Epithelial cell of proximal tubule (primary cell): ENCODE measurements around the gene YES1. TPM values are rescaled to one million over a fixed set of nuclear protein-coding genes. Genes with fewer than 3 reads are reported as not detected.

Experiments used
- DNase-seq: peaks from one replicate; pipeline ENCODE4 v3.0.0-alpha.2; 2011; ENCODE audit warnings: low read depth
- H3K4me3 ChIP-seq: 2 replicates; pipeline ENCODE4 v1.5.1; 2011; ENCODE audit warnings: low read depth, mild to moderate bottlenecking, low read length
- total RNA-seq: library from RNA; depleted of rRNA; stranded (reverse); fragments of >200 nt; gene quantifications from 2 replicates; pipeline ENCODE4 v1.2.3, GENCODE V29; 2015
- TF ChIP-seq, protein P1 (sequence below): conservative IDR thresholded peaks from 2 replicates; pipeline ENCODE4 v1.5.1; 2012; ENCODE audit warnings: low read depth, mild to moderate bottlenecking, low read length

YES1 gene
- total RNA-seq, 1 donor from 2014 or later, result 109 TPM

GRCh38 chr18:673317-673716 is 138.7 kb downstream of the YES1 start:
- no peak overlapping the region for H3K4me3 ChIP-seq
- TF ChIP-seq, protein P1, sequence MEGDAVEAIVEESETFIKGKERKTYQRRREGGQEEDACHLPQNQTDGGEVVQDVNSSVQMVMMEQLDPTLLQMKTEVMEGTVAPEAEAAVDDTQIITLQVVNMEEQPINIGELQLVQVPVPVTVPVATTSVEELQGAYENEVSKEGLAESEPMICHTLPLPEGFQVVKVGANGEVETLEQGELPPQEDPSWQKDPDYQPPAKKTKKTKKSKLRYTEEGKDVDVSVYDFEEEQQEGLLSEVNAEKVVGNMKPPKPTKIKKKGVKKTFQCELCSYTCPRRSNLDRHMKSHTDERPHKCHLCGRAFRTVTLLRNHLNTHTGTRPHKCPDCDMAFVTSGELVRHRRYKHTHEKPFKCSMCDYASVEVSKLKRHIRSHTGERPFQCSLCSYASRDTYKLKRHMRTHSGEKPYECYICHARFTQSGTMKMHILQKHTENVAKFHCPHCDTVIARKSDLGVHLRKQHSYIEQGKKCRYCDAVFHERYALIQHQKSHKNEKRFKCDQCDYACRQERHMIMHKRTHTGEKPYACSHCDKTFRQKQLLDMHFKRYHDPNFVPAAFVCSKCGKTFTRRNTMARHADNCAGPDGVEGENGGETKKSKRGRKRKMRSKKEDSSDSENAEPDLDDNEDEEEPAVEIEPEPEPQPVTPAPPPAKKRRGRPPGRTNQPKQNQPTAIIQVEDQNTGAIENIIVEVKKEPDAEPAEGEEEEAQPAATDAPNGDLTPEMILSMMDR, result no peak
- no peak for DNase-seq

Other genes starting within 250 kb of the YES1 start
- gene CETN1, start 231.9 kb downstream of the YES1 start, total RNA-seq, result not detected in 2 replicates
- 0.72 TPM in 1 of 2 replicates, not detected in the other for gene CLUL1, start 215.3 kb downstream of the YES1 start, total RNA-seq
- 65.6 and 119 TPM in 2 replicates for gene TYMS, start 154.6 kb downstream of the YES1 start, total RNA-seq
- 28.0 and 32.3 TPM in 2 replicates for gene ENOSF1, start 99.6 kb downstream of the YES1 start, total RNA-seq
- gene ADCYAP1, start 92.6 kb upstream of the YES1 start, total RNA-seq, result not detected in 2 replicates